ENCODE data around the gene CFAP74.

The CFAP74 gene

GRCh38 chr1:2039251-2039650, 35.7 kb upstream of the CFAP74 start:
- DNase-seq (ENCODE audit: low read depth), result no peak

- DNase-seq (ENCODE audit: low read depth), result no peak
Measured at GRCh38 chr1:2038229-2038628, 34.6 kb upstream of the CFAP74 start.

GRCh38 chr1:2037314-2037979, 33.9 kb upstream of the CFAP74 start:
- no peak for DNase-seq (ENCODE audit: low read depth)

GRCh38 chr1:2036287-2036686, 32.7 kb upstream of the CFAP74 start:
- no peak for DNase-seq (ENCODE audit: low read depth)

- DNase-seq (ENCODE audit: low read depth), result no peak
Measured at GRCh38 chr1:2033165-2033564, 29.6 kb upstream of the CFAP74 start.

- DNase-seq (ENCODE audit: low read depth), result no peak
Measured at GRCh38 chr1:2032737-2033136, 29.2 kb upstream of the CFAP74 start.

- DNase-seq (ENCODE audit: low read depth), result no peak
Measured at GRCh38 chr1:2031546-2032540, 28.3 kb upstream of the CFAP74 start.

- DNase-seq (ENCODE audit: low read depth), result no peak
Measured at GRCh38 chr1:2030076-2030871, 26.7 kb upstream of the CFAP74 start.

GRCh38 chr1:2029561-2029960, 26.0 kb upstream of the CFAP74 start:
- no peak for DNase-seq (ENCODE audit: low read depth)

GRCh38 chr1:2028870-2029560, 25.4 kb upstream of the CFAP74 start:
- no peak for DNase-seq (ENCODE audit: low read depth)

GRCh38 chr1:2027961-2028583, 24.5 kb upstream of the CFAP74 start:
- DNase-seq (ENCODE audit: low read depth), result no peak

- no peak for DNase-seq (ENCODE audit: low read depth)
Measured at GRCh38 chr1:2025491-2025981, 21.9 kb upstream of the CFAP74 start.

- DNase-seq (ENCODE audit: low read depth), result no peak
Measured at GRCh38 chr1:2024887-2025286, 21.3 kb upstream of the CFAP74 start.

GRCh38 chr1:2024451-2024850, 20.9 kb upstream of the CFAP74 start:
- no peak for DNase-seq (ENCODE audit: low read depth)

GRCh38 chr1:2023187-2023586, 19.6 kb upstream of the CFAP74 start:
- DNase-seq (ENCODE audit: low read depth), result no peak

GRCh38 chr1:2022063-2022770, 18.6 kb upstream of the CFAP74 start:
- no peak for DNase-seq (ENCODE audit: low read depth)

- no peak for DNase-seq (ENCODE audit: low read depth)
Measured at GRCh38 chr1:2021550-2021949, 18.0 kb upstream of the CFAP74 start.

GRCh38 chr1:2020310-2020655, 16.7 kb upstream of the CFAP74 start:
- DNase-seq (ENCODE audit: low read depth), result no peak

- no peak for DNase-seq (ENCODE audit: low read depth)
Measured at GRCh38 chr1:2019571-2020309, 16.2 kb upstream of the CFAP74 start.

GRCh38 chr1:2019172-2019543, 15.6 kb upstream of the CFAP74 start, which contains the start of gene GABRD:
TSS of gene GABRD (plus strand) at chr1:2019345. CDS start at chr1:2019424, 79 bp downstream.
- DNase-seq (ENCODE audit: low read depth), result no peak

Data from activated T-cell treated with anti-CD3 and anti-CD28 coated beads for 1 hour (primary cell).